Choroid plexus epithelial cell (primary cell): Measurements from ENCODE around the gene TUBA4B.

Source experiments
- DNase-seq: peaks from one replicate; pipeline ENCODE4 v3.0.0-alpha.2; 2010; ENCODE audit warnings: low read depth
- H3K4me3 ChIP-seq: 2 replicates; pipeline ENCODE4 v1.5.1; 2011; ENCODE audit warnings: low read depth, mild to moderate bottlenecking, control low read depth, low read length, moderate library complexity
- CTCF ChIP-seq: conservative IDR thresholded peaks from 2 replicates; pipeline ENCODE4 v1.5.1; 2011; ENCODE audit warnings: low read depth, mild to moderate bottlenecking, control low read depth, inconsistent platforms, low read length, moderate library complexity

TUBA4B gene

GRCh38 chr2:219279151-219279915 lies 26.3 kb downstream of the TUBA4B start, which contains the start of gene DNAJB2:
Gene DNAJB2, plus strand, starts transcription at chr2:219279366. Its CDS starts 468 bp downstream, at chr2:219279834.
- peak; percentile 41 for TF ChIP-seq CTCF
- DNase-seq, result peak; percentile 100
- H3K4me3 ChIP-seq, result peak within 1 kb of the TSS; percentile 61

GRCh38 chr2:219279916-219280516 lies 27.0 kb downstream of the TUBA4B start:
- peak; percentile 2 for TF ChIP-seq CTCF
- DNase-seq, result no peak
- H3K4me3 ChIP-seq, result peak overlapping the region; percentile 61

GRCh38 chr2:219280651-219281050 lies 27.6 kb downstream of the TUBA4B start:
- H3K4me3 ChIP-seq, result no peak overlapping the region
- DNase-seq, result no peak
- TF ChIP-seq CTCF, result no peak

- no peak overlapping the region for H3K4me3 ChIP-seq
- no peak for TF ChIP-seq CTCF
- DNase-seq, result no peak
Observed at GRCh38 chr2:219281588-219281987, 28.5 kb downstream of the TUBA4B start.

- DNase-seq, result no peak
- no peak for TF ChIP-seq CTCF
- H3K4me3 ChIP-seq, result no peak overlapping the region
Observed at GRCh38 chr2:219282375-219282774, 29.3 kb downstream of the TUBA4B start.

GRCh38 chr2:219282943-219283581 lies 30.0 kb downstream of the TUBA4B start:
- no peak for DNase-seq
- TF ChIP-seq CTCF, result no peak
- no peak overlapping the region for H3K4me3 ChIP-seq
